Measurements from ENCODE around the gene NECTIN3. TPM values are rescaled to one million over a fixed set of nuclear protein-coding genes. Genes with fewer than 3 reads are reported as not detected.

Gene NECTIN3
- total RNA-seq, 4 donors from 2014 or later = 60.3 to 95.4 (median 87.7) TPM

DNA sequence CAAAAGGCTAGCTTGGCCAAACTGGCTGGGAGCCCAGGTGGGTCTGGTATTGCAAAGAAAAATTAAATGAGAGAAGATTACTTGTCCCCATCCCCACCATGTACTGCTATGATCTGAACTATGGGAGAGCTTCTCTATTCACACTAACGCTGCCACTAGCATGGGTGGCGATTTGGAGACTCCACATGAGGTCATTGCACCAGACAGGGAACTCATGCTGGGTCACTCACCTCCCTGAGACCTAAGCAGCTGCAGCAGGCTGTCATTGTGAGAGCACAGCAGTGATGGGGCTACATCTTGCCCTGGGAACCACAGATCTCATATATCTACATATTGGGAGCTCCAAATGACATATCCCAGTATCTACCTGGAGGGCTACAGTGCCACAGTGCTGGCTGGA is 36.3 kb upstream of the NECTIN3 start:
- no peaks in the 10 kb centered on the region for H3K36me3 ChIP-seq
- intact Hi-C loops (cut with DNase I) = no loop called here
- H3K4me1 ChIP-seq = no peaks in the 10 kb centered on the region
- no peaks in the 10 kb centered on the region for H3K9me3 ChIP-seq
- no peak for TF ChIP-seq POLR2A (IDR thresholded peaks at IDR 0.05)
- TF ChIP-seq, protein P1, sequence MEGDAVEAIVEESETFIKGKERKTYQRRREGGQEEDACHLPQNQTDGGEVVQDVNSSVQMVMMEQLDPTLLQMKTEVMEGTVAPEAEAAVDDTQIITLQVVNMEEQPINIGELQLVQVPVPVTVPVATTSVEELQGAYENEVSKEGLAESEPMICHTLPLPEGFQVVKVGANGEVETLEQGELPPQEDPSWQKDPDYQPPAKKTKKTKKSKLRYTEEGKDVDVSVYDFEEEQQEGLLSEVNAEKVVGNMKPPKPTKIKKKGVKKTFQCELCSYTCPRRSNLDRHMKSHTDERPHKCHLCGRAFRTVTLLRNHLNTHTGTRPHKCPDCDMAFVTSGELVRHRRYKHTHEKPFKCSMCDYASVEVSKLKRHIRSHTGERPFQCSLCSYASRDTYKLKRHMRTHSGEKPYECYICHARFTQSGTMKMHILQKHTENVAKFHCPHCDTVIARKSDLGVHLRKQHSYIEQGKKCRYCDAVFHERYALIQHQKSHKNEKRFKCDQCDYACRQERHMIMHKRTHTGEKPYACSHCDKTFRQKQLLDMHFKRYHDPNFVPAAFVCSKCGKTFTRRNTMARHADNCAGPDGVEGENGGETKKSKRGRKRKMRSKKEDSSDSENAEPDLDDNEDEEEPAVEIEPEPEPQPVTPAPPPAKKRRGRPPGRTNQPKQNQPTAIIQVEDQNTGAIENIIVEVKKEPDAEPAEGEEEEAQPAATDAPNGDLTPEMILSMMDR (IDR thresholded peaks at IDR 0.05) = no peak
- DNase-seq = no peak
- 83 to 89% methylated on average over 2 of the region's 2 CpGs for WGBS, 2 donors
- no peak overlapping the region for H3K4me3 ChIP-seq (replicated peaks in 1 of 3)
- no peak overlapping the region for H3K27ac ChIP-seq
- no peaks in the 10 kb centered on the region for H3K27me3 ChIP-seq

DNA sequence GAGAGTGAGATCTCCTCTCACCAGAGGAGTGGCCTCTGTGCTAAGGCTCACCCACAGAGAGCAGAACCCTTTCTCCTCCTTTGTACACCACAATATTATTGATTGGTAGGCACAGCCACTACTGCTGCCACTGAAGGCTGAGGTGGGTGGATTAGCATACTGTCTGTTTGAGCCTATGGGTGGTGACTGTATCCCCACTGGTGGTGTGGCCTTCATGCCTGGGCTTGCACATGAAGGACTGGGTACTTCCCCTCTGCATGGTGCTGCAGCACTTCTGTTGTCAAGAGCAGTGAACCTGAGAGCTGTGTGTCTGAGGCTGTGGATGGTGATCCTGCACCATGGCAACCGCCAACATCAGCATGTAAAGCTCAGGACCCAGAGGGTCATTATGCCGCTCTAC is 35.7 kb upstream of the NECTIN3 start:
- intact Hi-C loops (cut with DNase I) = no loop called here
- TF ChIP-seq POLR2A (IDR thresholded peaks at IDR 0.05) = no peak
- TF ChIP-seq, protein P1 (IDR thresholded peaks at IDR 0.05) = no peak
- Histone ChIP-seq H3K9me3 (no peaks in the 10 kb centered on the region), H3K27ac (no peak overlapping the region), H3K4me1 (no peaks in the 10 kb centered on the region), H3K36me3 (no peaks in the 10 kb centered on the region), H3K27me3 (no peaks in the 10 kb centered on the region), H3K4me3 (replicated peaks in 1 of 3) (no peak overlapping the region)
- 85 to 100% methylated on average over 2 of the region's 2 CpGs for WGBS, 2 donors
- DNase-seq = no peak

DNA sequence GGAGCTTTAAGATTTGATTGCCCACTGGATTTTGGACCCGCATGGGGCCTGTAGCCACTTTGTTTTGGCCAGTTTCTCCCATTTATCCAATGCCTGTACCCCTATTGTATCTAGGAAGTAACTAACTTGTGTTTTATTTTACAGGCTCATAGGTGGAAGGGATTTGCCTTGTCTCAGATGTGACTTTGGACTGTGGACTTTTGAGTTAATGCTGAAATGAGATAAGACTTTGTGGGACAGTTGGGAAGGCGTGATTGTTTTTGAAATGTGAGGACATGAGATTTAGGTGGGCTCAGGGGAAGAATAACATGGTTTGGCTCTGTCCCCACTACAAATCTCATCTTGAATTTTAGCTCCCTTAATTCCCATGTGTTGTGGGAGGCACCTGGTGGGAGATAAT is 30.7 kb upstream of the NECTIN3 start:
- Histone ChIP-seq H3K27ac (no peak overlapping the region), H3K27me3 (no peaks in the 10 kb centered on the region), H3K36me3 (no peaks in the 10 kb centered on the region), H3K4me3 (replicated peaks in 1 of 3) (no peak overlapping the region), H3K4me1 (no peaks in the 10 kb centered on the region), H3K9me3 (no peaks in the 10 kb centered on the region)
- TF ChIP-seq, protein P1 (IDR thresholded peaks at IDR 0.05) = no peak
- TF ChIP-seq POLR2A (IDR thresholded peaks at IDR 0.05) = no peak
- intact Hi-C loops (cut with DNase I) = no loop called here
- DNase-seq = no peak
- 98 to 100% methylated on average over 2 of the region's 2 CpGs for WGBS, 2 donors

DNA sequence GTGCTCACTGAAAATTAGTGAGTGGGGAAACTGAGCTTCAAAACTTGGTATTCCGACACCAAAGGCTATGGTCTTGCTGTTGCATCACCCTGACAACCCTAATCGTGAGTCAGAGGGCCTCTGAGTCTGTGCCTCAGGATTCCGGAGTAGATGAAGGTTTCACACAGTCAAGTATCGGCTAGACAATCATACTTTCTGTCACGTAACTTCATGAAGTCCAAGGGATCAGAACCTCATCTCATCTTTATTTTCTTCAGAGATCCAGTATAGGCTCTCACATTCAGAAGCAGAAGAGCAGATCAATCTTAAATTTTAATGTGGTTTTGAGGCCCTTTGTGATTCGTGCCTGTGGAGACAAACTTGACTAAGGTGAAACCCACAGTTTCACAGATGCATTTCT is 26.1 kb upstream of the NECTIN3 start:
- H3K4me3 ChIP-seq (replicated peaks in 1 of 3) = no peak overlapping the region
- no peaks in the 10 kb centered on the region for H3K27me3 ChIP-seq
- TF ChIP-seq, protein P1 (IDR thresholded peaks at IDR 0.05) = no peak
- no peak for TF ChIP-seq POLR2A (IDR thresholded peaks at IDR 0.05)
- no peaks in the 10 kb centered on the region for H3K36me3 ChIP-seq
- no peaks in the 10 kb centered on the region for H3K9me3 ChIP-seq
- H3K27ac ChIP-seq = no peak overlapping the region
- no peaks in the 10 kb centered on the region for H3K4me1 ChIP-seq
- intact Hi-C loops (cut with DNase I) = no loop called here
- DNase-seq = no peak
- WGBS, 2 donors = 88 to 92% methylated on average over 6 of the region's 6 CpGs

DNA sequence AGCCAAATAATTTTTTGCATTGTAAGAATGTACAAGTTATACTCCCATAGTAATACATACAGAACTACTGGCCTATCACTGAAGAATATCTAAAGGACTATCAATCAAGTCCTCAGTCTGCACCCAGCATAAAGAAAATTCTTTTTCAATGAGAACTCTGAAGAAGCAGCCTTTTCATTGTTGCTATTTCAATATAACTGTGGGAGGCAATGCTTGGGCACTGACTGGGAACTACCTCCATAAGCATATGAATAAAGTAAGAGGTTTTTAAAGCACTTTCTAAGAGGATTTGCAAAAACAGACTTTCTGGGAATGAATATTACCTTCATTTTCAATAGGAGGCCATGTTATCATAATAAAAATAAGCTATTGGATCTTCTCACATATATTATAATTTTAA is 24.6 kb upstream of the NECTIN3 start:
- H3K36me3 ChIP-seq = no peaks in the 10 kb centered on the region

More for the DNA sequence above, 24.6 kb upstream of the NECTIN3 start:
- Histone ChIP-seq H3K27ac (no peak overlapping the region), H3K9me3 (no peaks in the 10 kb centered on the region), H3K4me1 (no peaks in the 10 kb centered on the region), H3K4me3 (replicated peaks in 1 of 3) (no peak overlapping the region), H3K27me3 (no peaks in the 10 kb centered on the region)
- no peak for DNase-seq
- no peak for TF ChIP-seq POLR2A (IDR thresholded peaks at IDR 0.05)
- TF ChIP-seq, protein P1 (IDR thresholded peaks at IDR 0.05) = no peak
- intact Hi-C loops (cut with DNase I) = no loop called here

All from thyroid gland (tissue), 4 donors.